A549 (cell line): Measurements from ENCODE around the gene KLHL35. TPM values are rescaled to one million over a fixed set of nuclear protein-coding genes. Genes with fewer than 3 reads are reported as not detected.

Experiments
- ATAC-seq, 2 experiments: fragments of 200-7000 bp in 1 of 2; fragments of >200 bp in 1 of 2; cut with Nextera tagmentation in 1 of 2; cut with Tn5 transposase in 1 of 2; 3 replicates each; pipeline versions ENCODE4 v1.8.0 to v1.9.1; 2018 to 2020; ENCODE audit warnings: mild to moderate bottlenecking in 1 of 2, moderate library complexity in 1 of 2
- CTCF ChIA-PET: fragments of 300-600 bp; sonication (Branson Sonifier 250); formaldehyde crosslinking; extraction: SDS; loops from one replicate; lab custom pipeline; 2021; ENCODE audit warnings: antibody characterized with exemption, inconsistent platforms; lab: Yijun Ruan, JAX
- POLR2A ChIA-PET: fragments of 350-600 bp; formaldehyde crosslinking; extraction: SDS; loops from one replicate; lab custom pipeline; 2021; ENCODE audit warnings: antibody characterized with exemption, inconsistent platforms; lab: Yijun Ruan, JAX
- DNase-seq, 2 experiments: peaks; one replicate each; pipeline versions ENCODE4 v3.0.0 to v3.0.0-alpha.2; 2011 to 2016; ENCODE audit warnings: low read depth in 1 of 2, low spot score in 1 of 2
- FAIRE-seq: peaks from 2 replicates; lab custom pipeline; 2011; peaks lifted over from hg19 to GRCh38; lab: Jason Lieb, UNC
- H3K27ac ChIP-seq, 2 experiments: fragments of >200 bp; sonication (Bioruptor Twin); formaldehyde crosslinking; 3 replicates each; pipeline ENCODE4 v1.5.1; 2016 to 2017
- H3K4me1 ChIP-seq: fragments of >200 bp; sonication (Bioruptor Twin); formaldehyde crosslinking; 3 replicates; pipeline ENCODE4 v1.6.1; 2016
- H3K4me2 ChIP-seq: fragments of >200 bp; sonication (Bioruptor Twin); formaldehyde crosslinking; 3 replicates; pipeline ENCODE4 v1.6.1; 2016
- H3K4me3 ChIP-seq: fragments of >200 bp; sonication (Bioruptor Twin); formaldehyde crosslinking; 3 replicates; pipeline ENCODE4 v1.5.1; 2016
- H3K9me3 ChIP-seq: fragments of >200 bp; sonication (Bioruptor Twin); formaldehyde crosslinking; 3 replicates; pipeline ENCODE4 v1.6.1; 2016
- EHF ChIP-seq: fragments of 250-450 bp; sonication (Bioruptor Pico); IDR thresholded peaks from 2 replicates; pipeline ENCODE4 v1.5.0; 2020; ENCODE audit warnings: mild to moderate bottlenecking
- FOXS1 ChIP-seq: fragments of 250-450 bp; sonication (Bioruptor Pico); IDR thresholded peaks from 2 replicates; pipeline ENCODE4 v1.5.0; 2020; ENCODE audit warnings: mild to moderate bottlenecking, moderate library complexity
- GATA3 ChIP-seq: IDR thresholded peaks from 2 replicates; pipeline ENCODE4 v1.6.1; 2012; ENCODE audit warnings: borderline replicate concordance
- HDAC2 ChIP-seq: fragments of 200-600 bp; sonication (generic); IDR thresholded peaks from 2 replicates; pipeline ENCODE4 v1.6.1; 2016
- JUNB ChIP-seq: fragments of >200 bp; sonication (Bioruptor Twin); formaldehyde crosslinking; IDR thresholded peaks from 2 replicates; pipeline ENCODE4 v1.6.1; 2016
- MAZ ChIP-seq: fragments of 150-350 bp; IDR thresholded peaks from 2 replicates; pipeline ENCODE4 v1.6.1; 2014; ENCODE audit warnings: antibody characterized with exemption, low read depth, low read length, borderline replicate concordance
- MYC ChIP-seq: IDR thresholded peaks from 2 replicates; pipeline ENCODE4 v1.6.1; 2012; ENCODE audit warnings: mild to moderate bottlenecking, inconsistent platforms, low read length, improper control_type of control experiment, borderline replicate concordance
- PHF8 ChIP-seq: fragments of 200-600 bp; sonication (generic); IDR thresholded peaks from 2 replicates; pipeline ENCODE4 v1.6.1; 2016; ENCODE audit warnings: low read depth, mild to moderate bottlenecking, antibody characterized with exemption, moderate library complexity, borderline replicate concordance
- POLR2AphosphoS2 ChIP-seq: conservative IDR thresholded peaks from 2 replicates; pipeline ENCODE4 v1.6.1; 2012; ENCODE audit warnings: low read length, improper control_type of control experiment, inconsistent platforms
- RAD21 ChIP-seq, 2 experiments: fragments of >200 bp in 1 of 2; sonication (Bioruptor Twin) in 1 of 2; formaldehyde crosslinking in 1 of 2; IDR thresholded peaks in 1 of 2; conservative IDR thresholded peaks in 1 of 2; 2 replicates in 1 of 2; 3 replicates in 1 of 2; pipeline ENCODE4 v1.6.1; 2012 to 2018; ENCODE audit warnings: inconsistent platforms in 1 of 2
- RFX5 ChIP-seq: fragments of 450-650 bp; IDR thresholded peaks from 2 replicates; pipeline ENCODE4 v1.7.1; 2014; ENCODE audit warnings: antibody characterized with exemption, mild to moderate bottlenecking, moderate library complexity
- SMC3 ChIP-seq: fragments of >200 bp; sonication (Bioruptor Twin); formaldehyde crosslinking; IDR thresholded peaks from 3 replicates; pipeline ENCODE4 v1.6.1; 2018; ENCODE audit warnings: inconsistent platforms
- WGBS: methylation state at CpG from one replicate; pipeline ENCODE4 v1.1.6; 2017; ENCODE audit errors: missing lambda C conversion rate; 5-methylcytosine and 5-hydroxymethylcytosine counted together
- polyA plus RNA-seq, 4 experiments: library from polyadenylated mRNA; depleted of rRNA in 3 of 4; stranded (reverse); fragments of >200 nt; fragmentation: RNase III in 1 of 4; extraction: RNeasy Plus Mini Kit Qiagen cat#74134 plus additional on column Dnase treatment in 1 of 4; gene quantifications; 2 replicates in 3 of 4; 3 replicates in 1 of 4; pipeline ENCODE4 v1.2.3, GENCODE V29; 2011 to 2017
- TF ChIP-seq, protein P1 (sequence below): fragments of 250-450 bp; sonication (Bioruptor Pico); IDR thresholded peaks from 2 replicates; pipeline ENCODE4 v1.5.0; 2021; ENCODE audit warnings: mild to moderate bottlenecking, moderate library complexity, borderline replicate concordance
- TF ChIP-seq, protein P2 (sequence below): fragments of 150-350 bp; IDR thresholded peaks from 2 replicates; pipeline ENCODE4 v1.6.1; 2014; ENCODE audit warnings: low read depth, mild to moderate bottlenecking, low read length
- TF ChIP-seq, protein P3 (sequence below): IDR thresholded peaks from 2 replicates; pipeline ENCODE4 v1.6.1; 2012
- TF ChIP-seq, protein P4 (sequence below): fragments of 200-600 bp; sonication (generic); IDR thresholded peaks from 2 replicates; pipeline ENCODE4 v1.6.1; 2016; ENCODE audit warnings: antibody characterized with exemption, mild to moderate bottlenecking, moderate library complexity
- TF ChIP-seq, protein P5 (sequence below): IDR thresholded peaks from 2 replicates; pipeline ENCODE4 v1.6.1; 2012; ENCODE audit warnings: low read depth, borderline replicate concordance

The KLHL35 gene
- polyA plus RNA-seq, 2 of the 4 experiments (the other 2 are of a cell fraction), result 0.56 to 1.0 TPM

DNA sequence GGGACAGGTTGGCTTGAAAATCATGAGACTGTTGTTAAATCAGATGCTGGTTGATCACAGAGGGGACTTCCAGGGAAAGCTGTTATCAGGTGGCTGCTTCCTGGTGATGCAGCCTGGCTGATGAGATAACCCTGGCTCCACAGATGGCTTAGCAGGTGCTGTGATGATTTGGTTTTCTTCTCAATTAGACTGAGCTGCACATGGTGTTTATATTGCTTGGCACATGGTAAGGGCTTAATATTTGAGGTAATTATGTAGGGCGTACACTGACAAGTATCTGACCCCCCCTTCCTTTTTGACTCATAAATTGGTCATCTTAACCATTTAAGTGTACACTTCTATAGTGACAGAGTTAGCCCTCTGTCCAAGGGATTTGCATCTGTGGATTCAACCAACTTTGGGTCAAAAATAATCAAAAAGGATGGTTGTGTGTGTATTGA, 26.6 kb downstream of the KLHL35 start:
- ChIA-PET POLR2A (no interaction called here), CTCF (interaction anchor here (1.2 to 13.3 kb wide), 3 partner anchors 16 to 50 kb away, joined by 3 to 231 read pairs (median 33); no protein-coding TSS in a partner anchor)
- H3K4me2 ChIP-seq, result no peak overlapping the region
- no peak overlapping the region for H3K27ac ChIP-seq
- no peak for TF ChIP-seq RFX5
- TF ChIP-seq POLR2AphosphoS2, result peak; percentile 66; the same call in 1 of the 2 replicates
- no peak for TF ChIP-seq EHF (CRISPR knock-in tag)
- TF ChIP-seq, protein P1, sequence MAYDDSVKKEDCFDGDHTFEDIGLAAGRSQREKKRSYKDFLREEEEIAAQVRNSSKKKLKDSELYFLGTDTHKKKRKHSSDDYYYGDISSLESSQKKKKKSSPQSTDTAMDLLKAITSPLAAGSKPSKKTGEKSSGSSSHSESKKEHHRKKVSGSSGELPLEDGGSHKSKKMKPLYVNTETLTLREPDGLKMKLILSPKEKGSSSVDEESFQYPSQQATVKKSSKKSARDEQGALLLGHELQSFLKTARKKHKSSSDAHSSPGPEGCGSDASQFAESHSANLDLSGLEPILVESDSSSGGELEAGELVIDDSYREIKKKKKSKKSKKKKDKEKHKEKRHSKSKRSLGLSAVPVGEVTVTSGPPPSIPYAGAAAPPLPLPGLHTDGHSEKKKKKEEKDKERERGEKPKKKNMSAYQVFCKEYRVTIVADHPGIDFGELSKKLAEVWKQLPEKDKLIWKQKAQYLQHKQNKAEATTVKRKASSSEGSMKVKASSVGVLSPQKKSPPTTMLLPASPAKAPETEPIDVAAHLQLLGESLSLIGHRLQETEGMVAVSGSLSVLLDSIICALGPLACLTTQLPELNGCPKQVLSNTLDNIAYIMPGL, result 0 out of 2 replicates have a peak, but pooled peaks have one; percentile 14
- DNase-seq (no peak), FAIRE-seq (no peak), ATAC-seq (no peak)
- H3K4me3 ChIP-seq, result no peak overlapping the region
- WGBS, result 41% methylated on average over 1 of the region's 1 CpG
- peaks cover 49% of the 10 kb centered on the region for H3K4me1 ChIP-seq
- no peaks in the 10 kb centered on the region for H3K9me3 ChIP-seq

DNA sequence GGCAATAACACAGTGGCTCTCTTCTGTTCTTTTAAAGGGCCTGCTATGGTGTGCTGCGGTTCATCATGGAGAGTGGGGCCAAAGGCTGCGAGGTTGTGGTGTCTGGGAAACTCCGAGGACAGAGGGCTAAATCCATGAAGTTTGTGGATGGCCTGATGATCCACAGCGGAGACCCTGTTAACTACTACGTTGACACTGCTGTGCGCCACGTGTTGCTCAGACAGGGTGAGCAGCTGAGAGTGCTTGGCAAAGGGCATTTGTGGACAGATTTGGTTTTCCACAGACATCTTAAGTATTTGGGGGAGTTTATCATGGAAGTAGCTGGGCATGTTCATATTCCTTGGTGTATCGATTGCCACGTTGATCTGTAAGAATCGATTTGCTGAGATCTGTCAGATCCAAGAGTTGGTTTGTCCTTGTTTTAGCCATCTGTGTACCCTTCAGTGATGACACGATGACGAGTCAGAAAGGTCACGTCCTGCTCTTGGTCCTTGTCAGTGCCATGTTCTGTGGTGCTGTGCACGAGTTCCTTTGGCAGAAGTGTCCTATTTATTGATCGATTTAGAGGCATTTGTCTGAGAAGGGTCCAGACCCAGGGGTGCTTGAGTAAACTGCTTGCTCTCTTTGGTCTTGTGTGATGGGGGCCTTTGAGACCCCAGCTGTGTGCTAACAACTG, 28.9 kb downstream of the KLHL35 start:
- TF ChIP-seq MAZ, result no peak
- TF ChIP-seq, protein P2, sequence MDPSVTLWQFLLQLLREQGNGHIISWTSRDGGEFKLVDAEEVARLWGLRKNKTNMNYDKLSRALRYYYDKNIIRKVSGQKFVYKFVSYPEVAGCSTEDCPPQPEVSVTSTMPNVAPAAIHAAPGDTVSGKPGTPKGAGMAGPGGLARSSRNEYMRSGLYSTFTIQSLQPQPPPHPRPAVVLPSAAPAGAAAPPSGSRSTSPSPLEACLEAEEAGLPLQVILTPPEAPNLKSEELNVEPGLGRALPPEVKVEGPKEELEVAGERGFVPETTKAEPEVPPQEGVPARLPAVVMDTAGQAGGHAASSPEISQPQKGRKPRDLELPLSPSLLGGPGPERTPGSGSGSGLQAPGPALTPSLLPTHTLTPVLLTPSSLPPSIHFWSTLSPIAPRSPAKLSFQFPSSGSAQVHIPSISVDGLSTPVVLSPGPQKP, result no peak
- no peak for TF ChIP-seq EHF (CRISPR knock-in tag)
- no peak for TF ChIP-seq JUNB
- TF ChIP-seq GATA3, result no peak
- no peak for TF ChIP-seq RAD21 (conservative IDR thresholded peaks at IDR 0.05 in 1 of 2, IDR thresholded peaks at IDR 0.05 in 1 of 2)
- TF ChIP-seq HDAC2, result no peak
- TF ChIP-seq, protein P3, sequence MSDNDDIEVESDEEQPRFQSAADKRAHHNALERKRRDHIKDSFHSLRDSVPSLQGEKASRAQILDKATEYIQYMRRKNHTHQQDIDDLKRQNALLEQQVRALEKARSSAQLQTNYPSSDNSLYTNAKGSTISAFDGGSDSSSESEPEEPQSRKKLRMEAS, result no peak
- no peak for TF ChIP-seq FOXS1 (CRISPR knock-in tag)
- no peak for TF ChIP-seq MYC
- TF ChIP-seq, protein P4, sequence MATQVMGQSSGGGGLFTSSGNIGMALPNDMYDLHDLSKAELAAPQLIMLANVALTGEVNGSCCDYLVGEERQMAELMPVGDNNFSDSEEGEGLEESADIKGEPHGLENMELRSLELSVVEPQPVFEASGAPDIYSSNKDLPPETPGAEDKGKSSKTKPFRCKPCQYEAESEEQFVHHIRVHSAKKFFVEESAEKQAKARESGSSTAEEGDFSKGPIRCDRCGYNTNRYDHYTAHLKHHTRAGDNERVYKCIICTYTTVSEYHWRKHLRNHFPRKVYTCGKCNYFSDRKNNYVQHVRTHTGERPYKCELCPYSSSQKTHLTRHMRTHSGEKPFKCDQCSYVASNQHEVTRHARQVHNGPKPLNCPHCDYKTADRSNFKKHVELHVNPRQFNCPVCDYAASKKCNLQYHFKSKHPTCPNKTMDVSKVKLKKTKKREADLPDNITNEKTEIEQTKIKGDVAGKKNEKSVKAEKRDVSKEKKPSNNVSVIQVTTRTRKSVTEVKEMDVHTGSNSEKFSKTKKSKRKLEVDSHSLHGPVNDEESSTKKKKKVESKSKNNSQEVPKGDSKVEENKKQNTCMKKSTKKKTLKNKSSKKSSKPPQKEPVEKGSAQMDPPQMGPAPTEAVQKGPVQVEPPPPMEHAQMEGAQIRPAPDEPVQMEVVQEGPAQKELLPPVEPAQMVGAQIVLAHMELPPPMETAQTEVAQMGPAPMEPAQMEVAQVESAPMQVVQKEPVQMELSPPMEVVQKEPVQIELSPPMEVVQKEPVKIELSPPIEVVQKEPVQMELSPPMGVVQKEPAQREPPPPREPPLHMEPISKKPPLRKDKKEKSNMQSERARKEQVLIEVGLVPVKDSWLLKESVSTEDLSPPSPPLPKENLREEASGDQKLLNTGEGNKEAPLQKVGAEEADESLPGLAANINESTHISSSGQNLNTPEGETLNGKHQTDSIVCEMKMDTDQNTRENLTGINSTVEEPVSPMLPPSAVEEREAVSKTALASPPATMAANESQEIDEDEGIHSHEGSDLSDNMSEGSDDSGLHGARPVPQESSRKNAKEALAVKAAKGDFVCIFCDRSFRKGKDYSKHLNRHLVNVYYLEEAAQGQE, result no peak
- TF ChIP-seq PHF8, result no peak
- TF ChIP-seq SMC3, result no peak
- TF ChIP-seq, protein P5, sequence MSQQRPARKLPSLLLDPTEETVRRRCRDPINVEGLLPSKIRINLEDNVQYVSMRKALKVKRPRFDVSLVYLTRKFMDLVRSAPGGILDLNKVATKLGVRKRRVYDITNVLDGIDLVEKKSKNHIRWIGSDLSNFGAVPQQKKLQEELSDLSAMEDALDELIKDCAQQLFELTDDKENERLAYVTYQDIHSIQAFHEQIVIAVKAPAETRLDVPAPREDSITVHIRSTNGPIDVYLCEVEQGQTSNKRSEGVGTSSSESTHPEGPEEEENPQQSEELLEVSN, result no peak
- CTCF ChIA-PET, result interaction anchor here (1.0 to 13.3 kb wide), 6 partner anchors 15 to 127 kb away, joined by 3 to 231 read pairs (median 5); no protein-coding TSS in a partner anchor
- POLR2A ChIA-PET, result no interaction called here
- Histone ChIP-seq H3K4me1 (peaks cover 51% of the 10 kb centered on the region), H3K9me3 (no peaks in the 10 kb centered on the region), H3K27ac (no peak overlapping the region), H3K4me2 (peak overlapping the region; percentile 94; the same call in 2 of the 3 replicates), H3K4me3 (no peak overlapping the region)
- ATAC-seq (no peak), DNase-seq (no peak), FAIRE-seq (no peak)
- WGBS, result 78% methylated on average over 15 of the region's 15 CpGs
